PFSK-1 (cell line): Measurements from ENCODE around the gene PANK2.

ENCODE experiments used
- POLR2AphosphoS5 ChIP-seq: IDR thresholded peaks from 2 replicates; pipeline ENCODE4 v1.6.1; 2012; ENCODE audit warnings: low read depth, mild to moderate bottlenecking, control low read depth, low read length, moderate library complexity
- REST ChIP-seq, 2 experiments: IDR thresholded peaks; 2 replicates each; pipeline versions ENCODE4 v1.6.1 to v1.8.0; 2011 to 2012; ENCODE audit warnings: low read depth in 2 of 2, low read length in 2 of 2, control low read depth in 1 of 2, inconsistent platforms in 1 of 2, mild to moderate bottlenecking in 1 of 2, moderate library complexity in 1 of 2; ENCODE audit not compliant: insufficient read depth in 1 of 2
- SIN3A ChIP-seq: IDR thresholded peaks from 2 replicates; pipeline ENCODE4 v1.6.1; 2012; ENCODE audit warnings: mild to moderate bottlenecking, low read length, moderate library complexity, borderline replicate concordance; ENCODE audit not compliant: insufficient read depth
- TAF1 ChIP-seq: IDR thresholded peaks from 2 replicates; pipeline ENCODE4 v1.6.1; 2012; ENCODE audit warnings: low read length, control low read depth, borderline replicate concordance; ENCODE audit not compliant: insufficient read depth

DNA sequence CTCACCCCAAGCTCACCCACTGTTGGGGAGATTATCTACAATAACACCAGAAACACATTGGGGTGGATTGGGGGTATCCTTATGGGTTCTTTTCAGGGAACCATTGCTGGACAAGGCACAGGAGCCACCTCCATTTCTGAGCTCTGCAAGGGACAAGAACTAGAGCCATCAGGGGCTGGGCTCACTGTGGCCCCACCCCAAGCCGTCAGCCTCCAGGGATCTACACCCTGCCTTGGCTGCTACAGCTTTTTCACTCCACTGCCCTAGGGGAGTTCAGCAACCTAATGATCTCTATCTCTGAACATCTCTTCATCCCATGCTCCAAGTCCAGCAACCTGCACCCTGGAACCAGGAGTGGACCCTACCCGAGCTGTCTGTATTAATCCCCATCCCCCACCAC is 21.4 kb upstream of the PANK2 start:
- TF ChIP-seq TAF1 (no peak), SIN3A (no peak), POLR2AphosphoS5 (no peak), REST (IDR thresholded peaks at IDR 0.05; ENCODE audit: insufficient read depth in 1 of 2, low read depth in 2 of 2, low read length in 2 of 2) (no peak)
